ENCODE measurements around the gene PTDSS2.

DNA sequence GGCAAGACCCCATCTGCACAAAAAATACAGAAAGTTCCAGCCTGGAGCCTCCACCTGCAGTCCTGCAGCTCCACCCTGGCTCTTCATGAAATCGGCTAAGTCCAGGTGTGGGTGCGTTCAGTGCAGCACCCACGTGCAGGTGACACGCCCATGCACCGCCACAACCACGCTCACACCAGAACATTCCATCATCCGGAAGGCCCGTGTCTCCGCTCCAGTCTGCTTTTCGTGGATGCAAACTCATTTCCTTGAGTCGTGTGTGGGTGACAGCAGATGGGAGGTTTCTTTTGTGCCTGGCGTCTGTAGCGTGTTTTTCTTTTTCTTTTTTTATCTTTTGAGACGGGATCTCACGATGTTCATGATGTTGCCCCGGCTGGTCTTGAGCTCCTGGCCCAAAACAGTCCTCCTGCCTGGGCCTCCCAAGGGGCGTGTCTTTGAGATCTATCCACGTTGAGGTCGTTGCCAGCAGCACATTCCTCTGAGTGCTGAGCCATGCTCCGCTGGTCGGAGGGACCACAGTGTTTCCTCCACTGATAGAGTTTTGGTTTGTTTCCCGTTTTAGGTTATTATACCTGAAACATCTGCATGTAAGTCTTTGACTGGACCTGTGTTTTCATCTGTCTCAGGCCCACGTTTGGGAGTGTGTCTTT is 7.2 kb downstream of the PTDSS2 start:
- TF ChIP-seq EZH2 (IDR thresholded peaks at IDR 0.05; ENCODE audit: insufficient read depth, low read length) = no peak
- TF ChIP-seq, protein P1, sequence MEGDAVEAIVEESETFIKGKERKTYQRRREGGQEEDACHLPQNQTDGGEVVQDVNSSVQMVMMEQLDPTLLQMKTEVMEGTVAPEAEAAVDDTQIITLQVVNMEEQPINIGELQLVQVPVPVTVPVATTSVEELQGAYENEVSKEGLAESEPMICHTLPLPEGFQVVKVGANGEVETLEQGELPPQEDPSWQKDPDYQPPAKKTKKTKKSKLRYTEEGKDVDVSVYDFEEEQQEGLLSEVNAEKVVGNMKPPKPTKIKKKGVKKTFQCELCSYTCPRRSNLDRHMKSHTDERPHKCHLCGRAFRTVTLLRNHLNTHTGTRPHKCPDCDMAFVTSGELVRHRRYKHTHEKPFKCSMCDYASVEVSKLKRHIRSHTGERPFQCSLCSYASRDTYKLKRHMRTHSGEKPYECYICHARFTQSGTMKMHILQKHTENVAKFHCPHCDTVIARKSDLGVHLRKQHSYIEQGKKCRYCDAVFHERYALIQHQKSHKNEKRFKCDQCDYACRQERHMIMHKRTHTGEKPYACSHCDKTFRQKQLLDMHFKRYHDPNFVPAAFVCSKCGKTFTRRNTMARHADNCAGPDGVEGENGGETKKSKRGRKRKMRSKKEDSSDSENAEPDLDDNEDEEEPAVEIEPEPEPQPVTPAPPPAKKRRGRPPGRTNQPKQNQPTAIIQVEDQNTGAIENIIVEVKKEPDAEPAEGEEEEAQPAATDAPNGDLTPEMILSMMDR (IDR thresholded peaks at IDR 0.05; ENCODE audit: insufficient read depth, low read depth, low read length) = no peak

All from astrocyte (in vitro differentiated cells and primary cell).